NCI-H187 (cell line): ENCODE results near the gene RNF215.

Source experiments
- DNase-seq, 2 experiments: peaks; one replicate each; lab custom pipeline; 2025; lab: John Stamatoyannopoulos, UW

The RNF215 gene

GRCh38 chr22:30386960-30387827 is at the start of gene RNF215:
Gene RNF215 (minus strand): TSS chr22:30387411. CDS start chr22:30387313, 98 bp downstream.
- DNase-seq = peak; percentile 22 to 24

GRCh38 chr22:30436196-30436595 is 49.0 kb upstream of the RNF215 start:
- no peak for DNase-seq

- no peak for DNase-seq
Measured at GRCh38 chr22:30435674-30436126, 48.5 kb upstream of the RNF215 start.

- no peak for DNase-seq
Measured at GRCh38 chr22:30434843-30435242, 47.6 kb upstream of the RNF215 start.

GRCh38 chr22:30433773-30434172 is 46.6 kb upstream of the RNF215 start:
- no peak for DNase-seq

GRCh38 chr22:30433227-30433626 is 46.0 kb upstream of the RNF215 start:
- no peak for DNase-seq

- no peak for DNase-seq
Measured at GRCh38 chr22:30432520-30432919, 45.3 kb upstream of the RNF215 start.

GRCh38 chr22:30432096-30432495 is 44.9 kb upstream of the RNF215 start:
- DNase-seq = no peak

- no peak for DNase-seq
Measured at GRCh38 chr22:30430933-30431332, 43.7 kb upstream of the RNF215 start.

- DNase-seq = no peak
Measured at GRCh38 chr22:30429887-30430286, 42.7 kb upstream of the RNF215 start.

- DNase-seq = no peak
Measured at GRCh38 chr22:30427871-30428270, 40.7 kb upstream of the RNF215 start.

GRCh38 chr22:30426388-30427353 is 39.5 kb upstream of the RNF215 start:
- DNase-seq = peak; percentile 43 to 61

- DNase-seq = peak in 1 of 2 experiments; percentile 13
Measured at GRCh38 chr22:30425616-30426387, 38.6 kb upstream of the RNF215 start, which contains the start of gene MTFP1. Gene MTFP1 (plus strand): TSS chr22:30425768. CDS start chr22:30425880, 112 bp downstream.

GRCh38 chr22:30425327-30425615 is 38.1 kb upstream of the RNF215 start:
- DNase-seq = no peak

GRCh38 chr22:30424534-30425326 is 37.5 kb upstream of the RNF215 start:
- DNase-seq = no peak

GRCh38 chr22:30423959-30424533 is 36.8 kb upstream of the RNF215 start:
- DNase-seq = peak; percentile 90 to 94

GRCh38 chr22:30423301-30423958 is 36.2 kb upstream of the RNF215 start:
- no peak for DNase-seq

GRCh38 chr22:30422481-30423300 is 35.5 kb upstream of the RNF215 start:
- no peak for DNase-seq
